HG03039 (cell line): Measurements from ENCODE around the gene MICU1.

Experiments used
- ATAC-seq: cut with Tn5 transposase; IDR thresholded peaks from one replicate; pipeline ENCODE4 v1.9.1; 2021; ENCODE audit warnings: mild to moderate bottlenecking, moderate library complexity; ENCODE audit not compliant: unreplicated experiment

MICU1 gene

DNA sequence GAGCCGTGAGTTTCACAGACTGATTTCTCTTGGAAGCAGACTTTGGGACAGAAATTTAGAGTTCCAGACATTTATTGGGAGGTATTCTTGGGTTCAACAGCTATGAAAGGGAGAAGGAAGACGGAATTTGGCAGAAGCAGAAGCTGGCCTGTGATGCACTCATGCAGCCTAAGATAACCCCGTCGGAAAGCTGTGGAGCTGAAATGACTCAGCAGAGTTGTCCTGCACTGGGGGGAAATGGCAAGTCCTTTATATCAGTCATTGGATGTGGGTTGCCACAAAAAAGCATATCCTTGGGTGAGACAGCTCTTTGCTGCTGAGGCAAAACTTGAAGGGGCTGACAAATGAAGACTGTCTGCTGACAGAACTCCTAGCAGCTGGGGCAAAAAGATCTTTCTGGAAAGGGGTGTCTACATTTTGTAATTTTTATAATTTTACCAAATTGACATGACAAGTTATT lies 11.5 kb upstream of the MICU1 start:
- no peak for ATAC-seq

DNA sequence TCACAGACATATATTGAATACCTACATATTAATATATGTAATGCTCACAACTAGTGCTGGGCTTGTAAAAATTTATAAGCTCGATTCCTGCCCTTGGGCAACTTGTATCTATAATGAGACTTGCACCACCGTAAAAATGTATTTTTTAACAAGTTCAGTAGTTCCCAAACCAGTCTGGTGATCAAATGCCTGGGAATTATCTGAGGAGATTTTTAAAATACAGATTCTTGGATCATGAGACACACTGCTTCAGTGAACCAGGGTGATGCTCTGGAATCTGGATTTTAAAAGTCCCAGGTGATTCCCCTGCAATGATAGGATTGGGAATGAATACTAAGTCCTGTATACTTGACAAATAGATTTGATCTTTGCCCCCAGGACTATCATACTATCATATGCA lies 4.3 kb upstream of the MICU1 start:
- ATAC-seq: no peak

DNA sequence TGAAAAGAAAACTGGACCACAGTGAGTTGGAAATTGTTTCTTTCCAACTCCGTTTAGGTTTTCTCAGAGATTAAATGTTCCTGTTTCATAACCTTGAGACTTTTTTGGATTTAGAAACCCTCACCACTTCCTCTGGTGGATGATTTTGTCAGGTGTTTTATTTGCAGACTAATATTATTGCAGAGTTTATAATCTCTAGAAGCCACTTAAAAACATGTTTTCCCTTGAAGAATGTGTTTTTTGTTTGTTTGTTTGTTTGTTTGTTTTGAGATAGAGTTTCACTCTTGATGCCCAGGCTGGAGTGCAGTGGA lies 520 bp upstream of the MICU1 start:
- ATAC-seq: no peak

DNA sequence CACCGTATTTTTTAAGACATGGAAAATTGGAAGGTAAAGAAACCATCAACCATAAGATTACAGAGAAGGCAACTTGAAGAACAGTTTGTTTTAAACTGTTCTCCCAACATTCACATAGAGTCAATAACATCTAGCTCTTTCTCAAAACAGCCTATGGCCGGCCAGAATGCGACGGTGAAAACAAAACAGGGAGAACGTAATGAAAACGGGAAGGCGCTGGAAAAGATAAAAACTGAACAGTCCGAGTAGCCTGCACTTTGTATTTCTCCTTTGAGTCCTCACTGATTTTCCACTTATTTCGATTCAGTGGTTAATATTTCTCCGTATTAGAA lies 637 bp downstream of the MICU1 start:
- no peak for ATAC-seq

DNA sequence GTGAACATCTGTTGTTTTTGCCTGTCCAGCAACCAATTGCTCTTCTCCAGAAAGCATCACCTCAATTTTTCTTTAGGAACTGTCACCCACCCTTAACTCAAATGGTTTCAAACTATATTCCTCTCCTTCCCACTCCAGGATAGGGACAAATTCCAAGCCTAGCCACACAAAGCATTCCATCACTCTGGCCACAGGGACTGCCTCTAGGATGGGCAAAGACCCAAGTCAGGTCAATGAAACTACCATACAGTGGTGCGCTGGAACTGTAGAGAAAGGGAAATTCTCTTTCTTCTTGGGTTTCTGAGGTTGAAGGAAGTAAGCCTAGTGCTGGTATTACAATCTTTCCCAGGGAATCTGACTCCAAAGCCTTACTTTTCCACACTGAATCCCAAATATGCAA lies 3.6 kb downstream of the MICU1 start:
- ATAC-seq: no peak

DNA sequence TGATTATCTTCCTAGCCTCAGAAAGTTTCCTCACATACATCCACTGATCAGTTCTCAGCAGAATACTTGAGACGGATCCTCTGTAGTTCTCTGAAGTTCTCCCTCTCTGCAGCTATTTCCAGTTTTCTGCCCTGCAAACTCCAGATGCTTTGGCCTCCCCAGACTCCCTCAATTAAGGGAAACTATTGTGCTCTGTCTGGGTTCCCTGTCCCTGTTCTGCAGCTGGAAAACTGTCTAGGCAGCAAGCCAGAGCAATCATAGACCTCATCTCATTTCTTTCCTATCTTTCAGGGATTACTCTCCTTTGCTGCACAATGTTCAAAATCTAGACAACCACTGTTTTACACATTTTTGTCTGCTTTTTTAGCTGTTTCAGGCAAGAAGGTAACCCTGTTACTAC lies 9.2 kb downstream of the MICU1 start:
- no peak for ATAC-seq

DNA sequence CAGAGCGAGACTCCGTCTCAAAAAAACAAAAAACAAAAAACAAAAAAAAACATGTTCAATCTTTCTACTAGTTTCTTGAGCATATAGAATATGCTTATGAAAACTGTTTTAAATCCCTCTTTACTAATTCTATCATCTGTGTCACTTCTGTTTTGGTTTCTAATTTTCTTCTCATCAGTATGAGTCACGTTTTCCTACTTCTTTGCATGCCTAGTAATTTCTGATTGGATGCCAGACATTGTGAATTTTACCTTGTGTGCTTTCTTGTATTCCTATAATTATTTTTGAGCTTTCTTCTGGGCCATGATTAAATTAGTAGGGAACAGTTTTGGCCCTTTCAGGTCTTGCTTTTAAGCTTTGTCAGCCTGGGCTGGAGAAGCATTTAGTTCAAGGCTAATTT lies 9.9 kb downstream of the MICU1 start:
- ATAC-seq: no peak

DNA sequence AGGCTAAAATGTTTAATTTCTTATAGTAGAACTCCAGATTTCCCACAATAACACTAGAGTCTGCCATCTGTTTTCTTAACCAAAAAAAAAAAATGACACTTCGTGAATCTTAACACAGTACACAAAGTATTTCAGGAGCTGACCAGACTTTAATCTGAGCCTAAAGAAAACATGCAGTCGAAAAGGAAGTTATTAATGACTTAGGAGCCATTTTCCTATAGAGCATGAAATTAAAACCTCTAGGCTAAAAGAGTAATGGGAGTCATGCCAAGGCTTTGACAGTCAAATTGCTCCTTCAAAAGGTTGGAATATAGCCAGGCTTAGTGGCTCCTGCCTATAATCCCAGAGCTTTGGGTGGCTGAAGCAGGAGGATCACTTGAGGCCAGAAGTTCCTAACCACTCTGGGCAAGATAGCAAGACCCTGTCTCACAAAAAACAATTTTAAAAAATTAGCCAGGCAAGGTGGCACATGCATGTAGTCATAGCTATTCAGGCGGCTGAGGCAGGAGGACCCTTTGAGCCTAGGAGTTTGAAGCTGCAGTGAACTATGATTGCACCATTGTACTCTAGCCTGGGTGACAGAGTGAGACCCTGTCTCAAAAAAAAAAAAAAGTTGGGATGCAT lies 13.6 kb downstream of the MICU1 start:
- ATAC-seq: no peak

DNA sequence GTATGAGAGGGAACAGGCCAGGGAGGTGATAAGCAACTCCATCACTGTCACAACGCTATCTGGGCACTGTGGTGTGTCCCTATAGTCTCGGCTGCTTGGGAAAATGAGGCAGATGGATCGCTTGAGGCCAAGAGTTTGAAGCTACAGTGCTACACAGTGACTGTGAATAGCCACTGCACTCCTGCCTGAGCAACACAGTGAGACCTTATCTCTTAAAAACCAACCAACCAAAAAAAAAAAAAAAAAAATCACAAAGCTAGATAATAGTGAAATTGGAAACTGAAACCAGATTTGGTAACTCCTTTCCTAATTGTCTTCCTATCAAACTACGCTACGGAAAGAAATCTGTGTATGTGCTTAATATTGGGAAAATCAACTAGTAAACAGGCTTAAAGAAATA lies 14.1 kb downstream of the MICU1 start:
- ATAC-seq: no peak

DNA sequence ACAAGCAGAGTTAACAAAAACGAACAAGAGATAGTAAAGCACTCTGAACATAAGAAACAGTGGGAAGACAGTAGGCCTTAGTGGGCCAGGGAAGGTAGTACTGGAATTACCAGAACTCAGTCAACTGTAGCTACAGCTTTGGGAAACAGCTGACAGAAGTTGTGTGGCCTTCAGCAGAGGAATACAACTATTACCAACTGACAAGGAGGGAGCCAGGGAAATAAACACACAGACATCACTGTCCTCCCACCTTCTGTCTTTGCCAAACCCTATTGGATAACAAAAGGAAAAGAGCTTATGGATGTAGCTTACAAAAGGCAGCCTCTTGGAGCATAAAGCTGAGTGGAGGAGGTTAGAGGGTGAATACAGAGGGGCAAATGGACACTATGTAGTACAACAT lies 15.4 kb downstream of the MICU1 start:
- no peak for ATAC-seq

DNA sequence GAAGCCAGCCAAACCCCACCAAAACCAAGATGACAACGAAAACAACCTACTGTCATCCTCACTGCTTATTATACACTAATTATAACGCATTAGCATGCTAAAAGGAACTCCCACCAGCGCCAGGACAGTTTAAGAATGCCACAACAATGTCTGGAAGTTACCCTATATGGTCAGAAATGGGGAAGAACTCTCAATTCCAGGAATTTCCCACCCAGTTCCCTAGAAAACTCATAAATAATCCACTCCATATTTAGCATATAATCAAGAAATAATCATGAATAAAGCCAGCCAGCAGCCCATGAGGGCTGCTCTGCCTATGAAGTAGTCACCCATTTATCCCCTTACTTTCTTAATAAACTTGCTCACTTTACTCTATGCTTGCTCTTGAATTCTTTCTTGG lies 20.8 kb downstream of the MICU1 start:
- ATAC-seq: no peak

DNA sequence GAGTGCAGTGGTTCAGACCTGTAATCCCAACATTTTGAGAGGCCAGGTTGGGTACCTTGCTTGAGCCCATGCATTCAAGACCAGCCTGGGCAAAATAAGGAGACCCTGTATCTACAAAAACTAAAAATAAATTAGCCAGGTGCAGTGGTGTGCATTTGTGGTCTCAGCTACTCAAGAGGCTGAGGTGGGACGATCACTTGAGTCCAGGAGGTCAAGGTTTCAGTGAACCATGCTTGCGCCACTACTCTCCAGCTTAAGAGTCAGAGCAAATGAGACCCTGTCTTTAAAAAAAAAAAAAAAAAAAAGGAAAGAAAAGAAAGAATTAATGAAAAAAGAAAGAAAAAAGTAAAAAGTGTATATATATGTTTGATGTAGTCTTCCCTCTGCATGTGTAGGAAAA lies 24.7 kb downstream of the MICU1 start:
- ATAC-seq: no peak

DNA sequence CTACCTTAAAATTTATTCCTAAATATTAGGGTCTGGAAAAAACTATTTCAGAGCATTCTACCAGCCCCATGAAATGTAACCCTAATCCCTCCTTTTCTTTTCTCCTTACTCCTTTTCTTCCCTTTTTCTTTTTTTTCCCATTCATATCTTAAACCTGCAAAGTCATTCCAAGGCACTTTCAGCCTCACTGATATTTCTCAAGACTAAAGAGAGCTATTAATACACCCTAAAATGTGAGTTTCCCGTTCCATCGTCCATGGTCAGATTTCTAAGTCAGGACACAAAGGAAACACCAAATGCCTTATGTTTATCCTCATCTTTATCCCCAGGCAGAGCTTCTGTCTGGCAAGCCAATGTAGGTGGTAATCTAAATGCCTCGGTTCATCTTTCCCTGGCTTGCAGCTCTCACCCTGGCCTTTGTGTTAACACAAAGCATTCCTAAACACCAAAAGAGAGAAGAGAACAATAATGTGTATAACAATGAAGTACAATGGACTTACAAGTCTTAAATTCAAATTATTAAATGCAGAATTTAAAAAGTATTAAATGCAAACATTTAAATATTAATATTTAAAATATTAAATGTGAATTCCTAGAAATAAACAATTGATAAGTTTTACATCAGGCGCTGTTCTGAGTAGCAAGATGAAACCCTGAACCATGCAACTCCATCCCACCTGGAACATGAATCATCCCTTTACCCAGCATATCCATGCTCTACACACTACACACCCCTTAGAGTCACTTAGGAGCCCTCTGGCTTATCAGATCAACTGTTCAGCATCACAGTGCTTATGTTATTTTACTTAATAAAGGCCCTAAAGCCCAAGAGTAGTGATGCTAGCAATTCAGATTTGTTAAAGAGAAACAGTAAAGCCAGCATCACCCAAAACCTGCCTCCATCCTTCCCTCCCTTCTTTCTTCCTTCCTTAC lies 26.8 kb downstream of the MICU1 start:
- no peak for ATAC-seq

DNA sequence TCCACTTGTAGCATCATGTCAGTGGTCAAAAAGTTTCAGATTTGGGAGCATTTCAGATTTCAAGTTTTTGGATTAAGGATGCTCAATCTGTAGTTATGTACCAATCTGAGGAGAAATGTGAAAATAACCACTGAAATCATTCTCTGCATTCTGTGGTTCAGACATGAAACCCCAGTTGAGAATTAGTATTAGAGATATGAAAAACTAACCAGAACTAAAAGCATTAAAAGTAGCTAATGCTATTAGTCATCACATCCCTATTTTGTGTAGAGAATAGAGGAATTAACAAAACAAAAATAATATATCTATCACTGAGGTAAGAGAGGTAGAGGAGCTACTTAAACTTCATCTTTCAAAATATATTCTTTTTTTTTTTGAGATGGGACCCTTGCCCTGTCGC lies 28.0 kb downstream of the MICU1 start:
- no peak for ATAC-seq

DNA sequence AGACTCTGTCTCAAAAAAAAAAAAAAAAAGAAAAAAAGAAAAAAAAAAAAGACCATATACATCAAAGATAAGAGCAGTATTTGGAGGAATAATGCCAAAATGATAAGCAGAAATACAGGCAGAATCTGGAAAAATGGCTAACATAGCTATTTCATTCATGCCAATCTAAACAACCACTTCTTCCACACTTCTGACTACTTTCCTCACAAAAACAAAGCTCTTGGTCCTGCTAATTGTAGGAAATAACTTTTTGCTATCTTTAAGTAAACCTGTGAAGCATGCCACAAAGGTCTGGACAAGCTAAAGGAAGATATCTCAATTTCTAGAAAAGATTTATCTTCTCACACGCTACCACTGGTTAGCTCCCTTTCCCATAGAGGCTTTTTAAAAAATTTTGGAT lies 30.4 kb downstream of the MICU1 start:
- ATAC-seq: no peak

DNA sequence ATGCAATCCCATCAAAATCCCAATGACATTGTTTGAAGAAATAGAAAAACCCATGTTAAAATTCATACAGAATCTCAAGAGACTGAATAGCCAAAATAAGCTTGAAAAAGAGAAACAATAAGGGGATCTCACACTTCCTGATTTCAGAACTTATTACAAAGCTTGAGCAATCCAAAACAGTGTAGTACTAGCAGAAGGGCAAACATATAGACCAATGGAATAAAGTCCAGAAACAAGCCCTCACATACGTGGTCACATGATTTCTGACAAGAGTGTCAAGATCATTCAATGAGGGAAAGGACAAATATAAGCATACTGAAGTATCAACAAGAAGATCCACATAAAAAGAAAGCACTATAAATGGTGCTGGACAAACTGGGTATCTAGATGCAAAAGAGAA lies 31.9 kb downstream of the MICU1 start:
- ATAC-seq: no peak

DNA sequence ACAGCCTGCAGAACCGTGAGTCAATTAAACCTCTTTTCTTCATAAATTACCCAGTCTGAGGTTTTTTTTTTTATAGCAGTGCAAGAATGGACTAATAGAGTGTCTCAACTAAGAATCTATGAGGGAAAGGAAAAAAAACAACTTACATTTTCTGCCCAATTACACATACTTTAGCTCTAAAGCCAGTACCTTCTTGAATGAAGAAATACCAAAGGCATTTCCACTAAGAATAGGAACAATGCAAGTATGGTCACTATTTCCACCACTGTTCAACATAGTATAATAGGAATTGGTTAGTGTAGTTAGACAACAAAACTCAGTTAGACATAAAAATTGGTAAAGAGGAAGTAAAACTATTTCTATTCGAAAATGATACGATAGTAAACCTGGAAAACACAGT lies 37.6 kb downstream of the MICU1 start:
- ATAC-seq: no peak

DNA sequence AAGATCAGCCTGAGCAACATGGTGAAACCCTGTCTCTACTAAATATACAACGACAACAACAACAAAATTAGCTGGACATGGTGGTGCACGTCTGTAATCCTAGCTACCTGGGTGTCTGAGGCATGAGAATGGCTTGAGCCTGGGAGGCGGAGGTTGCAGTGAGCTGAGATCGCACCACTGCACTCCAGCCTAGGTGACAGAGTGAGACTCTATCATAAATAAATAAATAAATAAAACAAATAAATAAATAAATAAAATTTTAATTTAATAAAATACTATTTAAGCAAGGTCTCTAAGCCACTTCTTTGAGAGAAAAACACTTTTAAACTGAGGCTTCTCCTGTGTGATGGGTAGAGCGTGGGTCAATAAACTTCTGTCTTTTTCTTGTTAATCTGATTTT lies 38.3 kb downstream of the MICU1 start:
- ATAC-seq: no peak

DNA sequence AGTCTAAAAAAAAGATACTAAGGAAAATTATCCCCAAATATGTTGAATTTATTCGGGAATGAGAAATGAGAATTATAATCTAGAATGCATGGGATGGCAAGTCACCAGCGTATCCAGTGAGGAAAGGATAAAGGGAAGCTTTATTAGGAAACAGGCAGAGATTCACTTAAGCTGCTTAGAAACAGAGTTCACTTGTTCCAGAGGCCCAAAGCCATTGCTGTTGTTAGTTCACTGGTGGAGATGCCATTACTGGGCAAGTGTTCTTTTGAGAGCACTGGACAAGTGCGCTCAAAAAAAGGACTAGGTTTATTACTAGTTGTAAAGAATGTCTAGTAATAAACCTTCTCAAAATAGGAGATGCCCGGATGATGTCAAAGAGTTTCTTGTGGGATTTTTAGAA lies 51.2 kb downstream of the MICU1 start:
- ATAC-seq: no peak

DNA sequence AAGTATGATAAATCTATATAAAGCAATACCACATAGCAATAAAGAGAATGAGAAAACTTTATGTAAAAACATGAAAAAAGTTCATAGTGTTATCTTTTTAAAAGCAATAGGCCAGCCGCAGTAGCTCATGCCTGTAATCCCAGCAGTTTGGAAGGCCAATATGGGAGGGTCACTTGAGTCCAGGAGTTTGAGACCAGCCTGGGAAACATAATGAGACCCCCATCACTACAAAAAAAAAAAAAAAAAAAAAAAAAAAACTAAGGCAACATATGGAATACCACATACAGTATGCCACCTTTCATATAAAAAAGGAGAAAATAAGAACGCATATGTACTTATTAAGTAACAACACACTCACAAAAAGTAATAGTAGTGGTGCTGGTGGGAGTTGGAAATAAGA lies 52.8 kb downstream of the MICU1 start:
- ATAC-seq: no peak

DNA sequence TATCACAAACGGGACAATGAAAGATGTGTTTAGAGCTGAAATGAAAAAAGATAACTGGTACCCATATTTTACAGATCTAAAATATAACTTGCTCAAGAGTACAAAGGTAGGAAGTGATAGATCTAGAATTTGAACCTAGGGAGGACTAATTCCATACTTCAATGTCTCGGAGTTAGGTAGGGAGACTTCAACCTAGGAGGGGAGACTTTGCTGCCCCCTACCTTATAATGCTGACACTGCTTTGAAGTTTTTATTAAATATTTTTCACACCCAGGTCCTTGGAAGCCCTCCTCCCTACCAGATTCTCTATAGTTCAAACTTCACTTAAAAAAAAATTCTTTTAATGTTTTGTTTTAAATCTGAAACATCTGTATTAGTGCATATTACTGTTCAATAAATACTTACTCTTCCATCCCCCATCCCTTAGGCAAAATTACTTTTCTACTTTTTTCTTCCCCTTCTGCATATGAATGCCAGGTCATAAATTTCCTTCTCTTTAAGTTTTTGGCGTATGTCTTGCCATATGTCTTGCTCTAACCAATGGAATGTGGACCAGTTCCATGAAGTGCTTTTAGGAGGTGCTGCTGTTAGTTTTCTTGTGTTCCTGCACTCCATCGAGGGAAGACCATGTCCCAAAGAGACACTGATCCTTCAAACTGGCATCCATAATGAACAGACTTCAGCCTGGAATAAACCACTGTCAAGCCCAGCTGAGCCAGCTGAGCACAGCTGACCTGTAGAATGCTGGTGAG lies 57.8 kb downstream of the MICU1 start:
- no peak for ATAC-seq

DNA sequence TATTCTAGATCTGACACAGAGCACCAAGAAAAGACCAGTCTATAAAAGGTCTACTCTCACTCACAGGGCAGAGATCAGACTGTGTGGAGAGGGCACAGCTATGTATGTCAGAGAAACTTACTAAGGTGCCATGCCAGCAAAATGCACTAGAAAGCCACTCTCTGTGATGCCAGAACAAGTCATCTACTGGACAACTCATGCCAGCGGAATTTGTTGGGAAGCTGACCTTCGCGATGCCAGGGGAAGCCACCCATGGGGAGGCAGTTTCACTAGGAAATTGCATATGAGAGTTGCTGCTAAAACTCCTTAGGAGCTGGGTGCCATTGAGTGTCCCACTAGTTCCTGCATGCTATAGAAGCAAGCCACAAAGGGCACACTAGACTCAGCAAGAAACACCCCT lies 58.5 kb downstream of the MICU1 start:
- no peak for ATAC-seq
